ENCODE data around the gene POLL. TPM values are rescaled to one million over a fixed set of nuclear protein-coding genes. Genes with fewer than 3 reads are reported as not detected.

POLL gene
- total and polyA plus RNA-seq, 2 of the 4 experiments (the other 2 are of a cell fraction), result 6.3 to 23.7 TPM

GRCh38 chr10:101536800-101537199 lies 51.3 kb downstream of the POLL start:
- Histone ChIP-seq H4K8ac (ENCODE audit: low read depth in 2 of 2, low read length in 2 of 2) (no peak overlapping the region), H2BK20ac (ENCODE audit: low read depth, low read length) (no peak overlapping the region), H2AFZ (replicated peaks; ENCODE audit: low read length, poor library complexity) (no peak overlapping the region), H3K56ac (ENCODE audit: extremely low read depth, insufficient read depth, low read length) (no peak overlapping the region), H3K4me3 (ENCODE audit: insufficient read depth, low read depth, low read length) (no peak overlapping the region), H3K4me2 (ENCODE audit: low read depth, low read length) (no peak overlapping the region), H3K9ac (ENCODE audit: low read depth, low read length) (no peak overlapping the region), H2BK120ac (ENCODE audit: low read depth, low read length) (no peak overlapping the region), H4K91ac (ENCODE audit: insufficient read depth, low read depth, low read length) (no peak overlapping the region), H3K18ac (ENCODE audit: low read depth, low read length) (no peak overlapping the region), H3K14ac (replicated peaks; ENCODE audit: low read depth, low read length) (no peak overlapping the region), H3K9me1 (ENCODE audit: insufficient read depth, low read length) (no peaks in the 10 kb centered on the region), H3K36me3 (ENCODE audit: control insufficient read depth, insufficient read depth, low read length) (peaks cover 20% of the 10 kb centered on the region), H2AK5ac (ENCODE audit: low read depth, low read length) (no peak overlapping the region), H4K20me1 (ENCODE audit: insufficient read depth, low read length) (no peaks in the 10 kb centered on the region), H2BK5ac (ENCODE audit: low read depth, low read length, poor library complexity, severe bottlenecking) (no peak overlapping the region), H3K4ac (ENCODE audit: low read depth, low read length) (no peak overlapping the region), H3K4me1 (ENCODE audit: control insufficient read depth, insufficient read depth, low read length) (no peaks in the 10 kb centered on the region), H3K27me3 (ENCODE audit: control insufficient read depth, insufficient read depth, low read length) (no peaks in the 10 kb centered on the region), H3K79me1 (ENCODE audit: low read depth in 1 of 2, low read length in 2 of 2) (no peaks in the 10 kb centered on the region), H3K9me3 (ENCODE audit: control insufficient read depth, insufficient read depth, low read length) (no peaks in the 10 kb centered on the region), H2BK15ac (ENCODE audit: low read depth, low read length) (no peak overlapping the region), H4K5ac (ENCODE audit: low read depth, low read length) (no peak overlapping the region), H2AK9ac (replicated peaks; ENCODE audit: low read depth, low read length, poor library complexity) (no peak overlapping the region), H3K23ac (ENCODE audit: low read depth, low read length) (no peak overlapping the region), H3K27ac (ENCODE audit: insufficient read depth, low read length) (no peak overlapping the region)
- POLR2A ChIA-PET (ENCODE audit: unreplicated experiment), result no interaction called here
- ATAC-seq (ENCODE audit: low read depth) (no peak), DNase-seq (peak; percentile 27)
- in situ Hi-C loops (cut with MboI; ENCODE audit: low sequenced_read_pairs) (no loop called here), dilution Hi-C loops (cut with HindIII; ENCODE audit: low sequenced_read_pairs, unreplicated experiment) (no loop called here), intact Hi-C loops (cut with micrococcal nuclease) (no loop called here)
- no TSS peak for BruUV-seq (replicated peaks)
- CTCF ChIA-PET, result no interaction called here
- TF ChIP-seq RCOR1 (IDR thresholded peaks at IDR 0.05; ENCODE audit: insufficient replicate concordance, low read length) (no peak), CTCF (conservative IDR thresholded peaks at IDR 0.05; ENCODE audit: low read depth, low read length) (peak; percentile 47), ELK1 (IDR thresholded peaks at IDR 0.05; ENCODE audit: borderline replicate concordance, low read depth, low read length) (no peak)

Data from IMR-90 (cell line).